ENCODE data around the gene ENTHD1.

ENTHD1 gene

DNA sequence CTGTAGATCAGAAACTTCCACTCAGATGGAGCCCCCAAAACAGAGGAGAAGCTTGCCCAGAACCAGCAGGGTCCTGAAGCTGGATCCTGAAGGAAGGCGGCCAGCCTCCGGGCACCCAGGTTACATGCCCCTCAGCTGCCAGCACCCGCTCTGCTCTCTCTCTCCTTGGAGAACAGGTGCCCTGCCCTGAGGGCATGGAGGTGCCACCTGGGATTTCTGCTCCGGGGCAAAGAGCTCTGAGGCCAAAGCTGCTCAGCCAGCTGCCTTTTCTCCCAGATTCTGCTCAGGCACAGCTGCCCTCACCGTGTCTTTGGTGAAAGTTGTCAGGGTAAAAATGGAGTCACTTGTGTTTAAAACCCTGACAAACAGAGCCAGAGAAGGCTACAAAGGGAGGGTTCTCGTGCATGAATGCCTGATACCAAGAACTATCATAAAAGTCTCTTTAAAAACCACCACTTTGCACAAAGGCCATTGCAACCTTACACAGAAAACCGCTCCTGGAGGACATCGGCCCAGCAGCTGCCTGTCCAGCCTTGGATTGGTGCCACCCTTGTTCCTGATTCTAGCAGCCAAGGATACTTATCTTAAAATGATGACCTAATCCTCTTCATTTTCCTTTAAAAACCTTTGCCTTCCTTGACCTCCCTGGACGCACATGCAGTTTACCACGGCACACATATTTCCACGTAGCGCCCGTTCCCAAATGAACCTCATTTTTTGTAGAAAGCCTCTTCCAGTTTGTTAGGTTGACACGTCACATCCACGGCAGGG lies 183.0 kb downstream of the ENTHD1 start:
- H3K9me3 ChIP-seq (ENCODE audit: control insufficient read depth, low read length) = no peaks in the 10 kb centered on the region
- H3K36me3 ChIP-seq (ENCODE audit: control insufficient read depth, insufficient read depth, low read length) = no peaks in the 10 kb centered on the region
- no peak overlapping the region for H3K9ac ChIP-seq (ENCODE audit: low read length)
- H3K27me3 ChIP-seq (ENCODE audit: control insufficient read depth, insufficient read depth, low read length) = peaks cover 8% of the 10 kb centered on the region
- H3K4me1 ChIP-seq (ENCODE audit: control insufficient read depth, insufficient read depth, low read length) = no peaks in the 10 kb centered on the region
- no peak overlapping the region for H3K4me3 ChIP-seq (ENCODE audit: low read length)

DNA sequence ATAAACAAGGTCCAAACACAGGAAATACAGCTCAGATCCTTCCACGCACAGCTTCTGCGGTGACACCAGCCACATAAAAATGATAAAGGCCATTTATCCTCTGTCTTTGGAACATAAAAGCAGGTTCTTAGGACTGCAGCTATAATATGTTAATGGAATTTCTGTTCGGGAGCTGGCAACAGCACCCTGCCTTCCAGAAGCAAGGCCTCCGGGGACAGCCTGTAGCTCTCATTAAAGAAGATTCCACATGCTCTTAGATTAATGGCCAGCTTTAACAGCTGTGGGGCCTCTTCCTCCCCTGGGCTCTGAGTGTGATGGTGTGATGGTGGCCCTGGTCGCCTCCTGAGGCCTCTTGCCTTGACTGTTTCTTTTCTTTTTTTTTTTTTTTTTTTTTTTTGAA lies 185.7 kb downstream of the ENTHD1 start:
- no peaks in the 10 kb centered on the region for H3K36me3 ChIP-seq (ENCODE audit: control insufficient read depth, insufficient read depth, low read length)
- peaks cover 5% of the 10 kb centered on the region for H3K27me3 ChIP-seq (ENCODE audit: control insufficient read depth, insufficient read depth, low read length)
- no peaks in the 10 kb centered on the region for H3K9me3 ChIP-seq (ENCODE audit: control insufficient read depth, low read length)
- no peak overlapping the region for H3K9ac ChIP-seq (ENCODE audit: low read length)
- peaks cover 6% of the 10 kb centered on the region for H3K4me1 ChIP-seq (ENCODE audit: control insufficient read depth, insufficient read depth, low read length)
- H3K4me3 ChIP-seq (ENCODE audit: low read length) = no peak overlapping the region

GRCh38 chr22:39707351-39707750 lies 186.2 kb downstream of the ENTHD1 start:
- H3K36me3 ChIP-seq (ENCODE audit: control insufficient read depth, insufficient read depth, low read length) = no peaks in the 10 kb centered on the region
- H3K4me1 ChIP-seq (ENCODE audit: control insufficient read depth, insufficient read depth, low read length) = peaks cover 6% of the 10 kb centered on the region
- no peaks in the 10 kb centered on the region for H3K9me3 ChIP-seq (ENCODE audit: control insufficient read depth, low read length)
- no peak overlapping the region for H3K9ac ChIP-seq (ENCODE audit: low read length)
- no peak overlapping the region for H3K4me3 ChIP-seq (ENCODE audit: low read length)
- H3K27me3 ChIP-seq (ENCODE audit: control insufficient read depth, insufficient read depth, low read length) = peaks cover 4% of the 10 kb centered on the region

DNA sequence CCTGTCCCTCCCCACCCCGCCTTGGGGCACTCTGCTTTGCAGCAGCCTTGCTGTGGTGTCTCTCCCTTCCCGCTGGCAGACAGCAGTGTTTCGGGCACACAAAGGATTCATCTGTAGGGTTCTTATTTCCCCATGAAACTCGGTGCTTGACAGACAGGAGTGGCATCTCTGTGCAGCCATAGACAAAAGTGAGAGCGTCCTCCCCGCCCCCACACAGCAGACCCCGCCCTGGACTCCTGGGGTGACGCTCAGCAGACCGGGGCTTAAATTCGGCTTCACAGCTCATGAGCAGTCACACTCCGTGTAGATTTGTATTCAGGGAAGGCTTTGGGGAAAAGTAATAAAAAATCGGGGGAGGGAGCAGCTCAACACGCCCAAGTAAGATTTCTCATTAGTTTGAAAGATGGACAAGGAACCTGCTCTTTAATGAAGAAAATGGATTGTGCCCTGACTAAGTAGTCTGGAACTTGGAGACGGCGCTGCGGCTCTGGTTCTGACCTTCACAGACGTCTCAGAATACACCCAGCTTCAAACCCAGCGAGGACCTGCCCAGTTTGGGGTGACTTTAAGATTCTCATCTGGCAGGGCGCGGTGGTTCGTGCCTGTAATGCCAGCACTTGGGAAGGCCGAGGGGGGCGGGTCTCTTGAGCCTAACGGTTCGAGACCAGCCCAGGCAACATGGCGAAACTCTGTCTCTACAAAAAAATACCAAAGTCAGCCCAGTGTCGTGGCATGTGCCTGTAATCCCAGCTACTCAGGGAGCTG lies 187.0 kb downstream of the ENTHD1 start:
- H3K27me3 ChIP-seq (ENCODE audit: control insufficient read depth, insufficient read depth, low read length) = peaks cover 4% of the 10 kb centered on the region
- peaks cover 6% of the 10 kb centered on the region for H3K4me1 ChIP-seq (ENCODE audit: control insufficient read depth, insufficient read depth, low read length)
- H3K36me3 ChIP-seq (ENCODE audit: control insufficient read depth, insufficient read depth, low read length) = no peaks in the 10 kb centered on the region

DNA sequence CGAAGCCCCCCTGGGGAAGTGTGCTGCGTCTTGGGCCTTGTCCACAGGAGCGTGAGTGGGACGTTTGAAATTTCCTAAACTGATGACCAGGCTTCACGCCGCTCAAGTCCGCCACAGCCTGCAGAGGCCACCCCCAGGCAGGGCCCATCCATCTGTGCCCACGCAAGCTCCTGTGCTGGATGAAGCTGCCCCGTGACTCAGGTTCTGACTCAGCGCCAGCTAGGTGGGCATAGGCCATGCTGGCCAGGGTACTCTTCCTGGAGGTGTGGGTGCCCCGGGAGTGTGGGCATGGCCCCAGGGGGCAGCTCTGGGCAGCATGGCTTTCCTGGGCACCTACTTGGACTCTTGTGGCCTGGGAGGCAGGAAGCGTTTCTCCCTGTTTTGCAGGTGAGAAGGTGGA lies 188.2 kb downstream of the ENTHD1 start:
- Histone ChIP-seq H3K9ac (ENCODE audit: low read length) (no peak overlapping the region), H3K4me3 (ENCODE audit: low read length) (no peak overlapping the region), H3K4me1 (ENCODE audit: control insufficient read depth, insufficient read depth, low read length) (peaks cover 6% of the 10 kb centered on the region), H3K36me3 (ENCODE audit: control insufficient read depth, insufficient read depth, low read length) (no peaks in the 10 kb centered on the region), H3K27me3 (ENCODE audit: control insufficient read depth, insufficient read depth, low read length) (peaks cover 4% of the 10 kb centered on the region), H3K9me3 (ENCODE audit: control insufficient read depth, low read length) (no peaks in the 10 kb centered on the region)

More for the DNA sequence above, 187.0 kb downstream of the ENTHD1 start:
- no peak overlapping the region for H3K4me3 ChIP-seq (ENCODE audit: low read length)
- H3K9me3 ChIP-seq (ENCODE audit: control insufficient read depth, low read length) = no peaks in the 10 kb centered on the region
- H3K9ac ChIP-seq (ENCODE audit: low read length) = no peak overlapping the region

GRCh38 chr22:39703928-39704639 lies 189.5 kb downstream of the ENTHD1 start:
- Histone ChIP-seq H3K27me3 (ENCODE audit: control insufficient read depth, insufficient read depth, low read length) (peaks cover 4% of the 10 kb centered on the region), H3K9ac (ENCODE audit: low read length) (no peak overlapping the region), H3K9me3 (ENCODE audit: control insufficient read depth, low read length) (no peaks in the 10 kb centered on the region), H3K36me3 (ENCODE audit: control insufficient read depth, insufficient read depth, low read length) (no peaks in the 10 kb centered on the region), H3K4me3 (ENCODE audit: low read length) (no peak overlapping the region), H3K4me1 (ENCODE audit: control insufficient read depth, insufficient read depth, low read length) (peaks cover 6% of the 10 kb centered on the region)

DNA sequence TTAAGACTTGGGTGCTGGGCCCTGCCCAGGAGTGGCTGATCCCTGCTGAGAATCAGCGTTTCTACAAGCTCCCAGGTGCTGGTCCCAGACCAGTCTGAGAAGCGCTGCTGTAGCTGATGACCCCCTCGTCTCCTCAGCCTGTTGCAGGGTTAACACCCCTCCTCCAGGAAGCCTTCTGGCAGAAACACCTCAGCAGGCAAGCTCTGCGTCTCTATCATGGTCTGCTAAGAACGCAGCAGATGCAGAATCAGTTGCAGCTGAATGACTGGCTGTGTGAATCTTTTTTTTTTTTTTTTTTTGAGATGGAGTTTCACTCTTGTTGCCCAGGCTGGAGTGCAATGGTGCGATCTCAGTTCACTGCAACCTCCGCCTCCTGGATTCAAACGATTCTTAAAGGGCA lies 190.5 kb downstream of the ENTHD1 start:
- Histone ChIP-seq H3K36me3 (ENCODE audit: control insufficient read depth, insufficient read depth, low read length) (no peaks in the 10 kb centered on the region), H3K9me3 (ENCODE audit: control insufficient read depth, low read length) (no peaks in the 10 kb centered on the region), H3K4me3 (ENCODE audit: low read length) (no peak overlapping the region), H3K4me1 (ENCODE audit: control insufficient read depth, insufficient read depth, low read length) (peaks cover 6% of the 10 kb centered on the region), H3K9ac (ENCODE audit: low read length) (no peak overlapping the region), H3K27me3 (ENCODE audit: control insufficient read depth, insufficient read depth, low read length) (peaks cover 4% of the 10 kb centered on the region)

DNA sequence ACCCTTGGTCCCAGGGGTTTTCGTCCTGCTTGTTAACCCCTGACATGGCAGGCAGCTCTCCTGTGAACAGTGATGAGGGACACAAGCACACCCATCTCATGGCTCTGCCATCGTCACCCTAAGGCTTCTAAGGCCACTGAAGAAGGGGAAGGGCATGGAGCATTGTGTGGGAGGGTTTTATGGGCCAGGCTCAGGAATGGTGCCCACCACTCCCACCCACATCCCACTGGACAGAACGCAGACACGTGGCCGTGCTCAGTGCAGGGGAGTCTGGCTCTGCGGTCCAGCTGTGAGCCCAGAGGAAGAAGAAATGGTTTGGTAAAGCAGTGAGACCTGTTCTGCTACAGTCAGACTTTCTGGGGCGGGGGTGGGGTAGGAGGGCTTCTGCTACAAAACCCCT lies 193.0 kb downstream of the ENTHD1 start:
- Histone ChIP-seq H3K27me3 (ENCODE audit: control insufficient read depth, insufficient read depth, low read length) (no peaks in the 10 kb centered on the region), H3K4me1 (ENCODE audit: control insufficient read depth, insufficient read depth, low read length) (peaks cover 6% of the 10 kb centered on the region), H3K9me3 (ENCODE audit: control insufficient read depth, low read length) (no peaks in the 10 kb centered on the region)

GRCh38 chr22:39699631-39700360 lies 193.8 kb downstream of the ENTHD1 start:
- peaks cover 6% of the 10 kb centered on the region for H3K4me1 ChIP-seq (ENCODE audit: control insufficient read depth, insufficient read depth, low read length)
- H3K9ac ChIP-seq (ENCODE audit: low read length) = no peak overlapping the region
- no peaks in the 10 kb centered on the region for H3K36me3 ChIP-seq (ENCODE audit: control insufficient read depth, insufficient read depth, low read length)
- no peak overlapping the region for H3K4me3 ChIP-seq (ENCODE audit: low read length)
- no peaks in the 10 kb centered on the region for H3K9me3 ChIP-seq (ENCODE audit: control insufficient read depth, low read length)
- no peaks in the 10 kb centered on the region for H3K27me3 ChIP-seq (ENCODE audit: control insufficient read depth, insufficient read depth, low read length)

More for the DNA sequence above, 193.0 kb downstream of the ENTHD1 start:
- Histone ChIP-seq H3K36me3 (ENCODE audit: control insufficient read depth, insufficient read depth, low read length) (no peaks in the 10 kb centered on the region), H3K9ac (ENCODE audit: low read length) (no peak overlapping the region), H3K4me3 (ENCODE audit: low read length) (no peak overlapping the region)

DNA sequence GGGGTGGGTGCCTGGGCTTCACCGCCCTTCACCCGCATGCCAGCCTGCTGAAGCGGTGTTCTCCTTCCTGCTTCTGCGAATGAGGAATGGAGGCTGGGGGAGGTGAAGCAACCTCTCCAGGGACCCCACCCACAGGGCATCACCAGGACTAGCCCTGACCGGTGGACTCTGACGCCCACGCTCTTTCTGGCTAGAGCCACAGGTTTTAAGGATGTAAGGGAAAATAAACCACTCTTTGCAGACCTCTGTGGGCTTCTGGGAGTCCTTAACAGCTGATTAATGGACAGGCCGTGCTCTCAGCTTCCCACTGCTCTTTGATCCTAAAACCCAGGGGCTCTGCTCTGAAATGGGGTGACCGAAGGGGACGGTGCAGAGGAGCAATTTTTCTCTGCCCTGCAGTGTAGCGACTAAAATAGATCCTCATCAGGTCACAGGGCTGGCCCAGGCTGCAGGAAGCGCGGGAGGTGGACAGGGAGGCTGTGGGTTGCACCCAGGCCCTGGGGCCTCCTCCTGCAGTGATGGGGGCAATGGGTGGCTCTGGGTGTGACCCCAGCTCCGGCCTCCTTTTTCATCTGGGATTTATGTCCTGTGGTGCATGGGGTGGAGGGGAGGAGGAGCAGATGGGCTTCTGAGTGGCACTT lies 195.7 kb downstream of the ENTHD1 start:
- Histone ChIP-seq H3K4me1 (ENCODE audit: control insufficient read depth, insufficient read depth, low read length) (no peaks in the 10 kb centered on the region), H3K36me3 (ENCODE audit: control insufficient read depth, insufficient read depth, low read length) (no peaks in the 10 kb centered on the region), H3K9me3 (ENCODE audit: control insufficient read depth, low read length) (no peaks in the 10 kb centered on the region), H3K27me3 (ENCODE audit: control insufficient read depth, insufficient read depth, low read length) (no peaks in the 10 kb centered on the region), H3K4me3 (ENCODE audit: low read length) (no peak overlapping the region), H3K9ac (ENCODE audit: low read length) (no peak overlapping the region)

GRCh38 chr22:39693943-39694500 lies 199.5 kb downstream of the ENTHD1 start:
- Histone ChIP-seq H3K4me3 (ENCODE audit: low read length) (no peak overlapping the region), H3K4me1 (ENCODE audit: control insufficient read depth, insufficient read depth, low read length) (no peaks in the 10 kb centered on the region), H3K9ac (ENCODE audit: low read length) (no peak overlapping the region), H3K36me3 (ENCODE audit: control insufficient read depth, insufficient read depth, low read length) (no peaks in the 10 kb centered on the region), H3K27me3 (ENCODE audit: control insufficient read depth, insufficient read depth, low read length) (peaks cover 16% of the 10 kb centered on the region), H3K9me3 (ENCODE audit: control insufficient read depth, low read length) (no peaks in the 10 kb centered on the region)

All from mucosa of stomach (tissue), 1 donor.